ENCODE measurements around the gene PDK3. TPM values are rescaled to one million over a fixed set of nuclear protein-coding genes. Genes with fewer than 3 reads are reported as not detected.

The PDK3 gene
- total and polyA plus RNA-seq, 5 donors from 2014 or later = 11.3 to 33.9 (median 33.0) TPM

Other genes starting within 250 kb of the PDK3 start
- gene SUPT20HL2, start 151.2 kb upstream of the PDK3 start, total RNA-seq = not detected
- not detected for gene SUPT20HL2, start 151.2 kb upstream of the PDK3 start, polyA plus RNA-seq
- not detected for gene SUPT20HL1, start 104.6 kb upstream of the PDK3 start, total RNA-seq
- not detected for gene SUPT20HL1, start 104.6 kb upstream of the PDK3 start, polyA plus RNA-seq
- 0.89 TPM for gene PCYT1B, start 182.1 kb downstream of the PDK3 start, total RNA-seq
- under 1 TPM in 1 of 4 donors, not detected in 3; 0.14 TPM for gene PCYT1B, start 182.1 kb downstream of the PDK3 start, polyA plus RNA-seq
- gene POLA1, start 228.6 kb downstream of the PDK3 start, total RNA-seq = 10.2 TPM
- 1 to 10 TPM; 3.1 to 4.9 (median 4.5) TPM for gene POLA1, start 228.6 kb downstream of the PDK3 start, polyA plus RNA-seq

Data from CD4-positive, CD25-positive, alpha-beta regulatory T cell (primary cell).